ENCODE data around the gene INTS2.
A peak's percentile ranks its signal among the peaks of the same experiment; 100 is the strongest.
"Not testable (repeated sequence)": the region's sequence is repeated elsewhere in the genome, so short reads cannot be mapped to it uniquely, and the experiment has no call there.

INTS2 gene

GRCh38 chr17:61927208-61928100, at the start of gene INTS2:
TSS of gene INTS2 (minus strand) at chr17:61927982. CDS start at chr17:61926644, 1,338 bp downstream.
- DNase-seq: peak; percentile 94

DNA sequence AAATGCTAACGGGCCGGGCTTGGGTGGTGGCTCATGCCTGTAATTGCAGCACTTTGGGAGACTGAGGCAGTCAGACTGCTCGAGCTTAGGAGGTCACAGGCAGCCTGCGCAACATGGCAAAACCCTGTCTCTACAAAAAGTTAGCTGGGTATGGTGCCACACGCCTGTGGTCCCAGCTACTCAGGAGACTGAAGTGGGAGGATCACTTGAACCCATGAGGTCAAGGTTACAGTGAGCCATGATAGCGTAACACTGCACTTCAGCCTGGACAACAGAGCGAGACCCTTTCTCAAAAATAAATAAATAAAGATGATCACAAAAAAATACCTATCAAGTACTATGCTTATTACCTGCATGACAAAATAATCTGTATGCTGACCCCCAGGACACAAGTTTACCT, 46.3 kb upstream of the INTS2 start:
- no peak for DNase-seq

GRCh38 chr17:61972311-61972710, 44.5 kb upstream of the INTS2 start:
- no peak for DNase-seq

- DNase-seq: no peak
Measured at GRCh38 chr17:61970030-61970429, 42.2 kb upstream of the INTS2 start.

DNA sequence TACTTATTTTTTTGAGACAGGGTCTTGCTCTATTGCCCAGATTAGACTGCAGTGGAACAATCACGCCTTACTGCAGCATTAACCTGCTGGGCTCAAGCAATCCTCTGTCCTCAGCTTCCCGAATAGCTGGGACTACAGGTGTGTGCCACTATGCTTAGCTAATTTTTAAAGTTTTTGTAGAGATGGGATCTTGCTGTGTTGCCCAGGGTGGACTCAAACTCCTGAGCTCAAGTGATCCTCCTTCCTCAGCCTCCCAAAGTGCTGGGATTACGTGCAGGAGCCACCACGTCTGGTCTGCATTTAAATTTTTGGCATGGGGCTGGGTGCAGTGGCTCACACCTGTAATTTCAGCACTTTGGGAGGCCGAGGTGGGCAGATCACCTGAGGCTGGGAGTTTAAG, 41.0 kb upstream of the INTS2 start:
- DNase-seq: no peak

DNA sequence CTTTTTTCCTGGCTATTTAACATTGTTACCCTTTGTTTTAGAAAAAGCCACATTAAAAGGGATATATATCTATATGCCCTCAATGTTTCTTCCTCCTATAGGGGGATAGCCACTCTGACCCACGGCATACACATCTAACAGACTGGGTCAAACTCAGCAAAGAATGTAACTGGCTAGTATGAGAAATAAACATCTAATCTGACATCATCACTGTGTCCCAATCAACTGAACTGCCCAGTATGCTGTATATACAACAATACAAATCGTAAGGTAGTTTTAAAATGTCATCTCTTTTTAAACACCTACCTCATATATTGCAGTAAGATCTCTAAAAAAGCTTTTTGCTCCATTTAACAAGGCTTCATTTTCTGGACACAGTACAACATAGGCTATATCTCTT, 39.9 kb upstream of the INTS2 start:
- DNase-seq: no peak

- DNase-seq: no peak
Measured at GRCh38 chr17:61966191-61966590, 38.4 kb upstream of the INTS2 start.

GRCh38 chr17:61955619-61956018, 27.8 kb upstream of the INTS2 start:
- no peak for DNase-seq

- no peak for DNase-seq
Measured at GRCh38 chr17:61947367-61948078, 19.7 kb upstream of the INTS2 start.

GRCh38 chr17:61946359-61946758, 18.6 kb upstream of the INTS2 start:
- DNase-seq: no peak

DNA sequence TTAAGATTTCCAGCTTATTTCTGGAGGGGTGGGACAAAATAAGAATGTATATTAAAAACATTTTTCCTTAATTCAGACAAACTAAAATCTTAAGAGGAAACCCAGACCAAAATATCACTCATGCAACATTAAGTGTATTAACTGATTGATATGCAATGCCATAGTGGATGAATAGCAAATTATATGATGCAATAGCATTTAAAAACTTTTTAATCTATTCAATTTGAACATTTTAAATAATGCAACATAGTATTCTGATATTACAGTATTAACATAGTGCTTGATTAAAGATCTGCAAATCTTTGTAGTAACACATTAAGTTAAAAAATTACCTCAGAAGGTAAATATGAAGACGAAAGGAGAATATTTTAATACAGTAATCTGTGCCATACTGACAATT, 15.3 kb upstream of the INTS2 start:
- DNase-seq: no peak

- DNase-seq: no peak
Measured at GRCh38 chr17:61942085-61942484, 14.3 kb upstream of the INTS2 start.

DNA sequence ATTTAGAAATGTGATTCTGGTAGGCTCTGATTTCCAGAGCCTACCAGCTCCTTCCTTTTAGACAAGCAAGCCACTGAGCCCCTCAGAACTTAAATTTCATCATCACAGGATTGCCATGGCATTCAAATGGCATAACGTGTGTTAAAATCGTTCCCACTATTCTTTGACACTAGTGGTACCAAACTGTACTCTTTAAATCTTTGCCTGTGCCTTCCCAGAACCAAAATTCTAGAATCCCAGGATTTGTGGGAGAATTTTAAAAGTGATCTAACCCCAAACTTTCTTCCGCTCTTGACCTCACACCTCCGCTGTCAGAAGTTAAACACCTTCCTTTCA, 287 bp upstream of the INTS2 start:
- DNase-seq: no peak

DNA sequence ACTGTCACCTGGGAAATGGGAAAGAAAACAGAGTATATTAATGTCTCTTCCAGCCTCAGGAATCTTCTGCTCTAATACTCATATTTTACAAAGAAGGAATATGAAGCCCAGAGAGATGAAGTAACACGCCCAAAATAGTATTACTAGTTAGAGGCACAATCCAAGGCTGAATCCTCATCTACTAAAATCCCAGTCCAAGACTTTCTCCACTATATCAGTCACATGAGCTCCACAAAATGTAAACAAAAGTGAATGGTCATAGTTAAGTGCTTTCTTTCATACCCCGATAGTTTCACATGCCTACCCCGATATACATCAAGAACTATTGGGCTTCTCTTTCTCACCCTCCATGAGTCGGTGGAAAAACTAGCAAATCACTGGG, 965 bp downstream of the INTS2 start:
- no peak for DNase-seq

DNA sequence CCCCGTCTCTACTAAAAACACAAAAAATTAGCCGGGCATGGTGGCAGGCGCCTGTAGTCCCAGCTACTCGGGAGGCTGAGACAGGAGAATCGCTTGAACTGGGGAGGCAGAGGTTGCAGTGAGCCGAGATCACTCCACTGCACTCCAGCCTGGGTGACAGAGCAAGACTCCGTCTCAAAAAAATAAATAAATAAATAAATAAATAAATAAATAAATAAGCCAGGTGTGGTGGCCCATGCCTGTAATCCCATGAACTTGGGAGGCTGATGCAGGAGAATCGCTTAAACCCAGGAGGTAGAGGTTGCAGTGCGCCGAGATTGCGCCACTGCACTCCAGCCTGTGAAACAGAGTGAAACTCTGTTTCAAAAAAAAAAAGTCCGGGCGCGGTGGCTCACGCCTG, 12.6 kb downstream of the INTS2 start:
- not testable (repeated sequence) for DNase-seq

- DNase-seq: no peak
Measured at GRCh38 chr17:61908292-61909037, 19.3 kb downstream of the INTS2 start.

DNA sequence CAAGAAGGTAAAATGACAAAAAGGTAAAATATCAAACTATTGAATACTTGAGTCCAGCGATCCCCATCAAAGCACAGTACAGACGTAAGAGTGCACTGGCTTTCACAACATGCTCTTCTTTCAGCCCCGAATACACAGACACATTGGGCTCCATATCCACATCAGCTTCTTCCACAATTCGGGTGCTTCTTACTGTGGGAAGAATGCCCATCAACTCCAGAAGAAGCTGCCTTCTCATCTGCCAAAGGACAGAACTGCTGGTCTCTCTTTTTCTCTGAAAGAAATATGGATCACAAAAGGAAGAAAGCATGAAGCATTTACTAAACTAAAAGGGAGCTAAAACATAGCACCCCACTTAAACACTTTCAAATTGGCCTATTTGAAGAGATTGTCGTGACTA, 20.4 kb downstream of the INTS2 start:
- DNase-seq: no peak

GRCh38 chr17:61904094-61904710, 23.6 kb downstream of the INTS2 start:
- DNase-seq: no peak

- DNase-seq: no peak
Measured at GRCh38 chr17:61903251-61903650, 24.5 kb downstream of the INTS2 start.

GRCh38 chr17:61897548-61898180, 30.1 kb downstream of the INTS2 start:
- DNase-seq: no peak

GRCh38 chr17:61895391-61895790, 32.4 kb downstream of the INTS2 start:
- no peak for DNase-seq

DNA sequence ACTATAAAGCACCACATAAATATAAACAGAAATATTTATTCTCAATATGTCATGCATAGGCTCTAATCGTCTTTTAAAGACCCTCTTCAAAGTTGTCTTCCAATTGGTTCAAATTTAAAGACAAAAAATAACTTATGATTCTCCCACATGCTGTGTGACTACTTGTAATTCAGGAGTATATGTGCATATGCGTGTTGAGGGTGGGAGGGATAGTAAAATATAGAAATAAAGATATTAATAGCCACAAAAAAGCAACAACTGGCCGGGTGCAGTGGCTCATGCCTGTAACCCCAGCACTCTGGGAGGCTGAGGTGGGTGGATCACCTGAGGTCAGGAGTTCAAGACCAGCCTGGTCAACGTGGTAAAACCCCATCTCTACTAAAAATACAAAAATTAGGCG, 33.5 kb downstream of the INTS2 start:
- DNase-seq: not testable (repeated sequence)

DNA sequence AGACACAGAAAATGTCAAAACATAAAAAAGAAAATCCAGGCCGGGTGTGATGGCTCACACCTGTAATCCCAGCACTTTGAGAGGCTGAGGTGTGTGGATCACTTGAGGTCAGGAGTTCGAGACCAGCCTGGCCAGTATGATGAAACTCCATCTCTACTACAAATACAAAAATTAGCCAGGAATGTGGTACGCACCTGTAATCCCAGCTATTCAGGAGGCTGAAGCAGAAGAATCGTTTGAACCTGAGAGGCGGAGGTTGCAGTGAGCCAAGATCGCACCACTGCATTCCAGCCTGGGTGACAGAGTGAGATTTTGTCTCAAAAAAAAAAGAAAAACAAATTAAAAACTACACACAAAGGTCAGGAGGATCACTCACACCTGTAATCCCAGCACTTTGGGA, 40.0 kb downstream of the INTS2 start:
- DNase-seq: not testable (repeated sequence)
